Breast epithelium (tissue), 4 donors: Measurements from ENCODE around the gene ZMIZ1. TPM values are rescaled to one million over a fixed set of nuclear protein-coding genes. Genes with fewer than 3 reads are reported as not detected.

ENCODE experiments used
- DNase-seq, 2 donors: peaks; one replicate each; pipeline ENCODE4 v3.0.0-alpha.2; 2019; ENCODE audit warnings: low spot score in 2 of 2
- H3K27ac ChIP-seq, 2 donors: fragments of 200-600 bp; sonication (generic) in 1 of 2; one replicate each; pipeline ENCODE4 v1.5.1; 2016 to 2019; ENCODE audit warnings: mild to moderate bottlenecking in 1 of 2
- H3K27me3 ChIP-seq, 2 donors: fragments of 200-600 bp; sonication (generic) in 1 of 2; one replicate each; pipeline versions ENCODE4 v1.5.1 to v1.6.0; 2017 to 2019; ENCODE audit warnings: control low read depth in 1 of 2, mild to moderate bottlenecking in 1 of 2
- H3K36me3 ChIP-seq: fragments of 200-600 bp; one replicate; pipeline ENCODE4 v1.5.1; 2019
- H3K4me1 ChIP-seq, 2 donors: fragments of 200-600 bp; sonication (generic); one replicate each; pipeline ENCODE4 v1.5.1; 2016 to 2019; ENCODE audit warnings: control low read depth in 1 of 2
- H3K4me3 ChIP-seq, 3 donors: fragments of 200-600 bp; sonication (generic); 1 replicate in 2 of 3; 2 replicates in 1 of 3; pipeline ENCODE4 v1.5.1; 2016 to 2019; ENCODE audit warnings: mild to moderate bottlenecking in 3 of 3, moderate library complexity in 2 of 3
- H3K9me3 ChIP-seq, 2 donors: fragments of 200-600 bp; sonication (generic) in 1 of 2; one replicate each; pipeline ENCODE4 v1.5.1; 2016 to 2019; ENCODE audit warnings: control low read depth in 1 of 2
- POLR2A ChIP-seq: fragments of 450-650 bp; IDR thresholded peaks from one replicate; pipeline ENCODE4 v1.6.1; 2016; ENCODE audit warnings: antibody characterized with exemption, mild to moderate bottlenecking, moderate library complexity
- POLR2AphosphoS5 ChIP-seq, 3 donors: sonication (generic); formaldehyde crosslinking; IDR thresholded peaks; one replicate each; pipeline ENCODE4 v1.6.1; 2017; ENCODE audit warnings: antibody characterized with exemption in 3 of 3
- intact Hi-C: fragments of 100-400 bp; cut with DNase I; formaldehyde crosslinking; loops from one replicate; pipeline ENCODE4 v1.15.1; 2023; ENCODE audit warnings: low total_unique reads
- total RNA-seq, 3 donors: library from RNA; depleted of rRNA; stranded (reverse); fragments of >200 nt; gene quantifications; one replicate each; pipeline ENCODE4 v1.1.0, GENCODE V29; 2016
- TF ChIP-seq, protein P1 (sequence below), 3 donors: fragments of 450-650 bp; IDR thresholded peaks; one replicate each; pipeline ENCODE4 v1.5.1; 2016 to 2017; ENCODE audit warnings: antibody characterized with exemption in 3 of 3, mild to moderate bottlenecking in 3 of 3, moderate library complexity in 3 of 3

Gene ZMIZ1
- total RNA-seq, 3 donors from 2014 or later = 34.4 to 63.7 (median 39.8) TPM

GRCh38 chr10:79063071-79063491 is 5.7 kb upstream of the ZMIZ1 start:
- Histone ChIP-seq H3K27me3 (no peaks in the 10 kb centered on the region), H3K36me3 (no peaks in the 10 kb centered on the region), H3K4me1 (peaks cover 0 to 3% of the 10 kb centered on the region in 2 donors), H3K9me3 (no peaks in the 10 kb centered on the region), H3K4me3 (no peak overlapping the region), H3K27ac (no peak overlapping the region)
- TF ChIP-seq POLR2A = no peak
- TF ChIP-seq POLR2AphosphoS5 (IDR thresholded peaks at IDR 0.05) = no peak
- TF ChIP-seq, protein P1, sequence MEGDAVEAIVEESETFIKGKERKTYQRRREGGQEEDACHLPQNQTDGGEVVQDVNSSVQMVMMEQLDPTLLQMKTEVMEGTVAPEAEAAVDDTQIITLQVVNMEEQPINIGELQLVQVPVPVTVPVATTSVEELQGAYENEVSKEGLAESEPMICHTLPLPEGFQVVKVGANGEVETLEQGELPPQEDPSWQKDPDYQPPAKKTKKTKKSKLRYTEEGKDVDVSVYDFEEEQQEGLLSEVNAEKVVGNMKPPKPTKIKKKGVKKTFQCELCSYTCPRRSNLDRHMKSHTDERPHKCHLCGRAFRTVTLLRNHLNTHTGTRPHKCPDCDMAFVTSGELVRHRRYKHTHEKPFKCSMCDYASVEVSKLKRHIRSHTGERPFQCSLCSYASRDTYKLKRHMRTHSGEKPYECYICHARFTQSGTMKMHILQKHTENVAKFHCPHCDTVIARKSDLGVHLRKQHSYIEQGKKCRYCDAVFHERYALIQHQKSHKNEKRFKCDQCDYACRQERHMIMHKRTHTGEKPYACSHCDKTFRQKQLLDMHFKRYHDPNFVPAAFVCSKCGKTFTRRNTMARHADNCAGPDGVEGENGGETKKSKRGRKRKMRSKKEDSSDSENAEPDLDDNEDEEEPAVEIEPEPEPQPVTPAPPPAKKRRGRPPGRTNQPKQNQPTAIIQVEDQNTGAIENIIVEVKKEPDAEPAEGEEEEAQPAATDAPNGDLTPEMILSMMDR (IDR thresholded peaks at IDR 0.05) = no peak
- intact Hi-C loops = no loop called here
- peak in 1 of 2 donors; percentile 11 for DNase-seq

- H3K4me3 ChIP-seq = no peak overlapping the region
- H3K27me3 ChIP-seq = no peaks in the 10 kb centered on the region
- intact Hi-C loops = no loop called here
- H3K4me1 ChIP-seq = peaks cover 0 to 3% of the 10 kb centered on the region in 2 donors
- TF ChIP-seq POLR2AphosphoS5 (IDR thresholded peaks at IDR 0.05) = no peak
- TF ChIP-seq POLR2A = no peak
- TF ChIP-seq, protein P1 (IDR thresholded peaks at IDR 0.05) = no peak
- no peaks in the 10 kb centered on the region for H3K36me3 ChIP-seq
- no peak overlapping the region for H3K27ac ChIP-seq
- no peak for DNase-seq
- H3K9me3 ChIP-seq = no peaks in the 10 kb centered on the region
These were observed 4.9 kb upstream of the ZMIZ1 start for GRCh38 chr10:79063661-79064492.

- intact Hi-C loops = no loop called here
- Histone ChIP-seq H3K27me3 (no peaks in the 10 kb centered on the region), H3K4me1 (peaks cover 0 to 3% of the 10 kb centered on the region in 2 donors), H3K36me3 (no peaks in the 10 kb centered on the region), H3K27ac (no peak overlapping the region), H3K9me3 (no peaks in the 10 kb centered on the region), H3K4me3 (no peak overlapping the region)
- TF ChIP-seq POLR2AphosphoS5 (IDR thresholded peaks at IDR 0.05) = no peak
- TF ChIP-seq, protein P1 (IDR thresholded peaks at IDR 0.05) = no peak
- TF ChIP-seq POLR2A = no peak
- no peak for DNase-seq
These were observed 3.6 kb upstream of the ZMIZ1 start for GRCh38 chr10:79065091-79065551.

DNA sequence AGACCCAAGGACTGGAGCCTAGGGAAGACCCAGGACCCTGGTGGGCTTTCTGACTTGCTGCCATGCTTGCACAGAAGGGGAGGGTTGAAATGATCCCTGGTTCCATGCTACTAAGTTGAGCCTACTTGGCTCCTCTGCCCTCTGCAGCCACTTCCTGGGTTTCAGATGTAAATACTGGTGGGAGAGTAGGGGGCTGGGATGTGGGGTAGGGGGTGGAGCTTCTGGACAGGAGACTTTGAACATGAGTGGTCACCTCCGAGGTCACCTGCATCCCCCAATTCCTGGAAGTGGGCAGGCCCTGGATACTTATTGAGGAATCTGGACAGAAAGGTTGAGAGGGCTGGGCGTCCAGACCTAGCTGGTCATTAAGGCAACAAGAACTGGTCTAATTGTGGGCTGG is 2.9 kb upstream of the ZMIZ1 start:
- intact Hi-C loops = loop anchor here (1.0 kb wide), 1 partner anchor 86 kb away; no protein-coding TSS in a partner anchor
- H3K4me3 ChIP-seq = no peak overlapping the region
- H3K27ac ChIP-seq = peak overlapping the region in 1 of 2 donors; percentile 13

More for the DNA sequence above, 2.9 kb upstream of the ZMIZ1 start:
- no peaks in the 10 kb centered on the region for H3K27me3 ChIP-seq
- H3K4me1 ChIP-seq = peaks cover 0 to 3% of the 10 kb centered on the region in 2 donors
- DNase-seq = no peak
- TF ChIP-seq, protein P1 (IDR thresholded peaks at IDR 0.05) = no peak
- TF ChIP-seq POLR2A (no peak), POLR2AphosphoS5 (IDR thresholded peaks at IDR 0.05) (no peak)
- H3K36me3 ChIP-seq = no peaks in the 10 kb centered on the region
- H3K9me3 ChIP-seq = no peaks in the 10 kb centered on the region
